Stimulated activated CD4-positive, alpha-beta T cell treated with anti-CD3 and anti-CD28 coated beads, Interleukin-12 subunit alpha, Interleukin-12 subunit beta, amount 100 ng/mL, for 4 hours (primary cell): ENCODE measurements around the gene TRAPPC5.

Experiments
- DNase-seq: peaks from one replicate; pipeline ENCODE4 v3.0.0-alpha.2; 2020

Gene TRAPPC5

DNA sequence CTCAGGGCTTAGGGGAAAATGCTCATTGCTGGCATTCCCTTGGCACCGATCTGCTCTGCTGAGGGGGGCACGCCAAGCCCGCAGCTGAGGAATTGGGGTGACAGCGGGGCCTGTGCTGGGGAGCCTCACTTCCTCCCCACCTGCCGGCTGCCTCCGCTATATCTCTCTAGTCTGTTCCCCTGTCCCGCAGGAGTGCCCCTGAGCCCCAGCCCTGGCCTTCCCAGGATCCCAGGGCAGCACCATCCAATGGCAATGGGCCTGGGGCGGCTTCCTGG, 34.3 kb upstream of the TRAPPC5 start:
- no peak for DNase-seq

DNA sequence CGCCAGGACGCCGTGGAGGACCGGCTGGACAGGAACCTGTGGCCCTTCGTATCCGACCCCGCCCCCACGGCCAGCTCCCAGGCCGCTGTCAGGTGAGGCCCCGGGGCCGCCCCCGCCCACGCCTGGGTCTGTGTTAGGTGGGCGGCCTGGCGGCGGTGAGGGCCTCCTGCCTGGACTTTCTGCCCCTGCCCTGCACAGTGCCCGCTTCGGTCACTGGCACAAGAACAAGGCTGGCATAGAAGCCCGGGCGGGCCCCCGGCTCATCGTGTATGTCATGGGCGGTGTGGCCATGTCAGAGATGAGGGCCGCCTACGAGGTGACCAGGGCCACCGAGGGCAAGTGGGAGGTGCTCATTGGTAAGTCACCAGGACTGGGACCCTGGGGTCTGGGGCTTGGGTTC, 33.5 kb upstream of the TRAPPC5 start:
- DNase-seq: no peak

DNA sequence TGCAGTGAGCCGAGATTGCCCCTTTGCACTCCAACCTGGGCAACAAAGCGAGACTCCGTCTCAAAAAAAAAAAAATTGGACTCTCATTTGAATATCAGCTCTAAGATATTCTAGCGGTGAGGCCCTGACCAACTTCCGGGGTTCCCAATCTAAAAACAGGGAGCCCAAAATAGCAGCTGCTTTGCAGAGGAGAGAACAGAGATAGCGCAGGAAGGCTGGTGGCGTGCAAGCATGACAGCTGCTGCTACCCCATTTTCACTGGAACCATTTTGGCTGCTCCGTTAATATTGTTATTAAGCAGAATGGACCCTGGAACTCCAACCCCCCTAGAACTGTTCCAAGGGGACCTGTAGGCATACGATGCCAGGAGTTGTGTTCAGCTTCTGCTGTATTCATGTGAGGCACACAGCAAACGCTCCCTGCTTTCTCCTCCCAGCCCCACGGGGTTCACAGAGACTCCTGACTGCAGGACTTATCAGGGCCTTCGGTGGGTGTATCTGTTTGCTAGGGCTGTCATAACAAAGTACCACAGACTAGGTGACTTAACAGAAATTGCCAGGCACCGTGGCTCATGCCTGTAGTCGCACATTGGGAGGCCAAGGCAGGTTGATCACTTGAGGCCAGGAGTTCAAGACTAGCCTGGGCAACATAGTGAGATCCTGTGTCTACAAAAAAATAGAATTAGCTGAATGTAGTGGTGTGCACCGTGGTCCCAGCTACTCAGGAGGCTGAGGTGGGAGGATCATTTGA, 32.2 kb upstream of the TRAPPC5 start:
- no peak for DNase-seq

DNA sequence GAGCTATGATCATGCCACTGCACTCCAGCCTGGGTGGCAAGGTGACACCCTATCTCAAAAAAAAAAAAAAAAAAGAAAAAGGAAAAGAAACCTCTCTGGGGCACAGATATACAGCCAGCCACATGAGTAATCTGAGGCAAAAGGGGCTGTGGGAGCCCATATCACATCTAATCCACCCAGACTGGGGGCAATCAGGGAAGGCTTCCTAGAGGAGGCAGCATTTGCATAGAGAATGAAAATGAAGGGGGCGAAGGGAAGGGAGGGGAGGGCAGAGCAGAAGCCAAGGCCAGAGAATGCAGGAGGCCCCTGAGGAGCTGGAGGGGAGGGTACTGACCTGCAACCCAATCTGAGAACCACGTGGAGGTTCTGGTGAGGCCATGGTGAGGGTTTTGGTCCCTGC, 30.5 kb upstream of the TRAPPC5 start:
- DNase-seq: no peak

DNA sequence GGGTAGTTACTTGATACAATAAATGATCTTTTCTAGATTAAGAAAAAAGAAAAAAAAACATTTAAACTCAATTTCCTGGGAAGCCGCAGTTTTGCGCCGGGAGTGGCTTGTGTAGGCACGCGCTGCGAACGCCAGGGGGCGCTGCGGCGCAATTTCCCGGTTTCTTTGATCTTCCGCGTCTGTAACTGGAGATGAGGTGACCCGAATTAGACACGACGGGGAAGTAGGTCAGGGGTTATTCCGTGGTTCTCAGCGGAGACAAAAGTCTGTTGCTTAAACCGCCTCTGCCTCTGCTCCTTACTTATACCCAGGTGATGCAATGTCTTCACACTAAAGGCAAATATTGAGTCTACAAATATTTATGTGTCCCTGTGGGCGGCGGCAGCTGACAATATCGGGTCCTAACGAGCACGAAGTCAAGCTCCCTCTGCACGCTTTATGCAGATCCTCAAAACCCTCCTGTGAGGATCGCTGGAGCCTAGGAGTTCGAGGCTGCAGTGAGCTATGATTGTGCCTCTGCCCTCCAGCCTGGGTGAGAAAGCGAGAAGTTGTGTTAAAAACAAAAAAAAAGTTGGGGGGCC, 28.5 kb upstream of the TRAPPC5 start:
- peak; percentile 83 for DNase-seq

DNA sequence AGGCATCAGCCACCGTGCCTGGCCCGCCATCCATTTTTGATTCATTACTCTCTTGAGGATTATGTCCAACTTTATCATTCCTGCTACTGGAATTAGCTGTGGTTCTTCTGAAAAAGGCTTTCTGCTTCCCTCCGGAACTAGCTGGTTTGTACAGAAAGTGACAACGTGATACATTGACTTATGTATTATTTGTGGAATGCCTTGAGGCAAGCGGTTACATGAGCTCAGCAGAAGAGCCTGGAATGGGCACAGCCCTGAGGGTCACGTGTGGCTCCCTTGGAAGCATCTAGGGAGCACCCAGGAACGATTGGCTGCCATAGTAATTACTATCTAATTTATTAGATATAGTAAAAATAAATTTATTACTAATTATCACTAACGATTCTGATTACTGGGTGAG, 26.2 kb upstream of the TRAPPC5 start:
- DNase-seq: no peak

DNA sequence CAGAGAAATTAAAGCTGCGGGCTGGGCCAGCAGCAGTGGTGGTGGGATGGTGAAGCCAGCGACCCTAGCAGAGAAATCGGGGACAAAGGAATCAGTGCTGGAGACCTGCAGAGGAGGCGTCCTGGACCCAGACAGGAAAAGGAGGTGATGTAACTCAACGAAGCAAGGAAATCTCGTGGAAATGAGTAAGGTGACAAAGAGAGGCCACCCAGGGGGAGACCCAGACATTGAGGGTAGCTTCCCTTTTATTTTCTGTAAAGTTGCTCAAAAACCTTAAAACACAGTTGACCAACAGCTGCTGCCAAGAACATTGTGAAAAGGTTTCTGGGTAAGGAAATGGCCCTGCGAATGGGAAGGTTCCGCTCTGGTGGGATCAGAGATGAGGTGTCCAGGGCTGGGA, 25.1 kb upstream of the TRAPPC5 start:
- no peak for DNase-seq

DNA sequence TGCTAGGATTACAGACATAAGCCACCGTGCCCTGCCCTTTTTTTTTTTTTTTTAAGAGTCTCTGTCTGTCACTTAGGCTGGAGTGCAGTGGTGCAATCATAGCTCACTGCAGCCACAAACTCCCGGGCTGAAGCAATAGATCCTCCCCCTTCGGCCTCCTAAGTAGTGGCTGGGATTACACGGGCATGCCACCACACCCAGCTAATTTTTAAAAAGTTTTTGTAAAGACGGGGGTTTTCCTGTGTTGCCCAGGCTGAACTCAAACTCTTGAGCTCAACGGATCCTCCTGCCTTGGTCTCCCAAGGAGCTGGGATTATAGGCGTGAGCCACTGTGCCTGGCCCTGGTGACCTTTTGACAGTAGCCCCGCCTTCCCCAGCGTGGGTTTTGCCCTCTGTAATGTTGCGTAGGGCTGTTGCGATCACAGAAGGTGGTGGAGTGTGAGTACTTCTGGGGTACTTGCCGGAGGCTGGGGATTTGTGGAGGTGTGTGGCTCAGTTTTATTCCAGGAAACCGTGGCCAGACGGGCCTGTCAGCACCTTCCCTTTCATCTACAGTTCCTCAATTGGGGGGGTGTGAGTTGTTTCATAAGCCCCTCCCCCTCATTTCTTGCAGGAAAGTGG, 23.4 kb upstream of the TRAPPC5 start:
- no peak for DNase-seq

DNA sequence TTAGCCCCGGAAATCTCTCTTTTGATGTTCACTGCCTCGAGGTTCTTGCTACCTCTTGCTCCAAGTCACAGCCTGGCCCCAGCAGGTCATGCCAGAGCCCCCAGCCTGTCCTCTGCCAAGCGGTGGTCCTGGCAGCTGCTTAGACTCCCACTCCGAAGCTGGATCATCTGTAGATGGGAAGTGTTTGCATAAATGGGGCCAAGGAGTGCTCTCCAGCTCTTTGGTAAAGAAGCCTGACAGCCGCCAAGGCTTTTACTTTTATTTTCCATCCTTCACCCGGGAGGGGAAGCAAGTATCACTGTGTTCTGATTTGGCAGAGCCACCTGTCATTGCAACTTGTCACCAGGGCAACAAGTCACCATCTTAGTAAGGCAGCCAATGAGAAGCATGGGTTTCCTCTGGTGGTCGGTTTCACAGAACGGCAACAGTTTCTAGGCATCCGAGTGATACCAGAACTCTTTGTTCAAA, 22.4 kb upstream of the TRAPPC5 start:
- DNase-seq: no peak

DNA sequence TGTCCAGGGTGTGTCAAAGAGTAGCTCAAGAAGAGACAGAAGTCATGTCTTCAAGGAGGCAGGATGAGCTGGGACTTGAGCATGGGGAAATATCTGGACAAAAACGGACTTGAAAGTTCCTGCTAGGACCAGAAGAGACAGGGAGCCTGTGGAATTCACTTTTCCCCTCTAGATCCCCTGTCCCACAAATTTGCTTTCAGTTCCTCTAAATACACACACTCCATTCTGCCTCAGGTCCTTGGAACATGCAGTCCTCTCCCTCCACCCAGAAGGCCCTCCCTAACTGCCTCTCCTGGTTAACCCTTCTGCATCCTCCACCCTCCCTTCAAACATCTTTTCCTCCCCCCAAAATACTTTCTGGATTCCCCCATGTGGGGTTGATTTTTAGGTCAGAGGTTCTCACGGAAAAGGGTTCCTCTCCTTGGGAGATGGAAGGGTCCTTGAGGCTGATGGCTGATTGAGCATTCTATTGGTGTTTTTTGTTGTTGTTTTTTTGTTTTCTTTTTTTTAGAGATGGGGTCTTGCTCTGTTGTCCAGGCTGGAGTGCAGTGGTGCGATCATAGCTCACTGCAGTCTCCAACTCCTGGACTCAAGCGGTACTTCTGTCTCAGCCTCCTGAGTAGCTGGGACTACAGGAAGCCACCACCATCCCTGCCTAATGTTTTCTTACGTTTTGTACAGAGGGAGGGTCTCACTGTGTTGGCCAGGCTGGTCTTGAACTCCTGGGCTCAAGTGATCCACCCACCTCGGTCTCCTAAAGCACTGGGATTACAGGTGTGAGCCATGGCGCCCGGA, 18.7 kb upstream of the TRAPPC5 start:
- DNase-seq: no peak

DNA sequence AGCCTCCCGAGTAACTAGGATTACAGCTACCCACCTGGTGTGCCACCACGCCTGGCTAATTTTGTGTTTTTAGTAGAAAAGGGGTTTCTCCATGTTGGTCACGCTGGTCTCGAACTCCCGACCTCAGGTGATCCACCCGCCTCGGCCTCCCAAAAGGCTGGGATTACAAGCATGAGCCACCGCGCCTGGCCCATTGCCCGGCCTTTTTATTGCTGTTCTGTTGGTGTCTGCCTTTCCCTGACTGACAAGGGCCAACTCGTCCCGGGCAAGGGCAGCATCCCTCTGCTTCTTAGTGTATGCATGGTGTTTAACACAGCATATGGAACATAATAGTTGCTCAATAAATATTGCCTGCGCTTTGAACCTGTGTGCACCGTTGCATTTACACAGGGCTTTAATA, 18.0 kb upstream of the TRAPPC5 start:
- no peak for DNase-seq

DNA sequence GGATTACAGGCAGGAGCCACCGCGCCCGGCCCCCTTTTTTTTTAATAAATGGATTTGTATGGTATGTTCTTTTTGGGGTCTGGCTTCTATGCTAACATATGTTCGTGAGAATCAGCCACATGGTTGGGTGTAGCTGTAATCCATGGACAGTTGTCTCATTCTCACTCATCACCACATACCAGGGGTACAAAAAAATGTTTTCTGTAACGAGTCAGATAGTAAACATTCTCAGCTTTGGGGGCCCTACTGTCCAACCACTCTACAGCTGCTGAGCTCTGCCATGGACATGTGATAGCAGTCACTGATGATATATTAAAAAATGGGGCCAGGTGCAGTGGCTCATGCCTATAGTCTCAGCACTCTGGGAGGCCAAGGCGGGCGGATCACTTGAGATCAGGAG, 16.9 kb upstream of the TRAPPC5 start:
- DNase-seq: no peak

DNA sequence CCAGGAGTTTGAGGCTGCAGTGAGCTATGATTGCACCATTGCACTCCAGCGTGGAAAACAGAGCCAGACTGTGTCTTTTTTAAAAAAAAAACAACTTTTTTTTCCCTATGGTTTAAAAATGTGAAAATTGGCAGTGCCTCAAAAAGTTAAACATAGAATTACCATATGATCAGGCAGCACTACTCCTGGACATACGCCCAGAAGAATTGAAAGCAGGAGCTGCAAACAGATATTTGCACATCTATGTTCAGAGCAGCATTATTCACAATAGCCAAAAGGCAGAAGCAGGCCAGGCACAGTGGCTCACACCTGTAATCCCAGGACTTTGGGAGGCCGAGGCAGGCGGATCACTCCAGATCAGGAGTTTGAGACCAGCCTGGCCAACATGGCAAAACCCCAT, 15.6 kb upstream of the TRAPPC5 start:
- no peak for DNase-seq

DNA sequence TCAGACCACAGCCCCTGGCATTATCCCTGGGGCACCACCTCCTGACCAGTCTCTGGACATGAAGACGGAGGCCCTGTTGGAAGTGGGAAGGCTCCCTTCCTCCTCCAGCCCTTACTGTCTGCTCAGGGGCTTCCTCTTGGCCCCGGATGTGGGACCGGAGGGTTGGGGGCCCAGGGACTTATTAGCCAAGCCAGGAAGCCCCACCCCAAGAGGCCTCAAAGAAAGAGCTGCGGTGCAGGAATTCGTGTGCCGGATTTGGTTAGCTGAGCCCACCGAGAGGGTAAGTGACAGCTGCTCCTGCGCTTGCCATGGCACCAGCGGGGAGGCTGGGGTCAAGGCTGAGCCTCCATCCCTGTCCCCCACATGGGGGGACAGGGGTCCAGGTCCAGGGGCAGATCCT, 11.8 kb upstream of the TRAPPC5 start, which contains the start of gene RETN:
RETN (plus strand) TSS at position 208 of the 400 bp plus-strand sequence. CDS start 278 bp downstream, outside the sequence.
- DNase-seq: no peak

DNA sequence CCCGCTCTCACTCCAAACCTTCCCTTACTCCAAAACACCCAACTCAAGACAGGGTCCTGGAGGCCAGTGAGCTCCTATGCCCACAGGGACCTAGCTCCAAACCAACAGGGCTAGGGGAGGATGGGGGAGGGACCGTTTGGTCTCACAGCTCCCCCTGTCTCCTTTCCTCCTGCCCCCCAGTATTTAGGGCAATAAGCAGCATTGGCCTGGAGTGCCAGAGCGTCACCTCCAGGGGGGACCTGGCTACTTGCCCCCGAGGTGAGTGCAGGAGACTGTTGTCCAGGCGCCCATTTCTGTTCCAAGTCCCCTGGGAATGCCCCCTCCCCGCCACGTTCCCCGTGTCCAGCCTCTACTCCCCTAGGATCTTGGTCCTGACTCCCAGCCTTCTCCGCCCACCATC, 11.0 kb upstream of the TRAPPC5 start:
- DNase-seq: no peak

DNA sequence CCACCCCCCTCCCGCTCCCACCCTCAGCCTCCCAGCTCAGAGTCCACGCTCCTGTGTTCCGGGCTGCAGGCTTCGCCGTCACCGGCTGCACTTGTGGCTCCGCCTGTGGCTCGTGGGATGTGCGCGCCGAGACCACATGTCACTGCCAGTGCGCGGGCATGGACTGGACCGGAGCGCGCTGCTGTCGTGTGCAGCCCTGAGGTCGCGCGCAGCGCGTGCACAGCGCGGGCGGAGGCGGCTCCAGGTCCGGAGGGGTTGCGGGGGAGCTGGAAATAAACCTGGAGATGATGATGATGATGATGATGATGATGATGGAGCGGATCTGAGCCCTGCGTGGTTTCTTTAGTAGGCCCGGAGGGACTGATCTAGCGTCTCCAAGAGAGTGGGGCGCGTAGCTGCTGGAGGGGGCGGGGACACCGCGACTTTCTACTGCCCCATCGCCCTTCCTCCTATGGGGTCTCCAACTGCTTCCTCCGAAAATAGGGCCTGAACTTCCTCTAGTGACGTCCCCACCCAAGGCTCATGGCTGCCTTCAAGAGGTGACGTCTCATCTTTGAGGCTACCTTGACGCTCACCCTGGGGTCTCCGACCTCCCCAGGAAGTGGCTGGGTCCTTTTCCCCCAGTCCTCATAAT, 10.4 kb upstream of the TRAPPC5 start:
- no peak for DNase-seq

DNA sequence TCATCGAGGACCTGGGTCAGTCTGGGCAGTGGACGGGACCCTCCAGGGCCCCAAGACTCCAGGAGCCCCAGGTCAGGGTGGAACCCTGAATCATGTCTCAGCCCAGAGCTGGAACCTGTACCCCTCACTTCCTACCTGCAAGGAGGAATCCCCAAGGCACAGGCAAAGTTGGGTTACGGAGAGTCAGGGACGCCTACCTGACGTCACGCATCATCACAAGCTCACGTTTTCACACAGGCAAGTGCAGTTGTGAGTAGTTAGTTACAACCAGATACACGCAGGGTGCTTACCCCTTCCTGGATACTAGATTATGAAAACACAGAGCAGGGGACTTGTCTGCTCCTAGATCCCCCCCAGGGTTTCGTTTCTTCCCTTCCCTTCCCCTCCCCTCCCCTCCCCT, 9.8 kb upstream of the TRAPPC5 start:
- no peak for DNase-seq

DNA sequence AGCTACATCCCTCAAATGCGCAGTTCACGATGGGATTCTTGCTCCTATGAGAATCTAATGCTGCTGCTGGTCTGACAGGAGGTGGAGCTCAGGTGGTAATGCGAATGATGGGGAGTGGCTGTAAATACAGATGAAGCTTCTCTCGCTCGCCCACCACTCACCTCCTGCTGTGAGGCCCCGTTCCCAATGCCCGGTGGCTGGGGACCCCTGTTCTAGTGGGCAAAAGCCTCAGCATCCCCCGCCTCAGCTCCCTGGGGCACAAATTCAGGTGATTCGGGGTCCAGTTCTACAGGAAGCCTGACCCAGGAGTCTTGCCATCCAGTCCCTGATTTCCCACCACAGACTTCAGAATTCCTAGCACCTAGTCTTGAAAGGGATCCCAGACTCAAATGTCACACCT, 8.1 kb upstream of the TRAPPC5 start:
- no peak for DNase-seq

DNA sequence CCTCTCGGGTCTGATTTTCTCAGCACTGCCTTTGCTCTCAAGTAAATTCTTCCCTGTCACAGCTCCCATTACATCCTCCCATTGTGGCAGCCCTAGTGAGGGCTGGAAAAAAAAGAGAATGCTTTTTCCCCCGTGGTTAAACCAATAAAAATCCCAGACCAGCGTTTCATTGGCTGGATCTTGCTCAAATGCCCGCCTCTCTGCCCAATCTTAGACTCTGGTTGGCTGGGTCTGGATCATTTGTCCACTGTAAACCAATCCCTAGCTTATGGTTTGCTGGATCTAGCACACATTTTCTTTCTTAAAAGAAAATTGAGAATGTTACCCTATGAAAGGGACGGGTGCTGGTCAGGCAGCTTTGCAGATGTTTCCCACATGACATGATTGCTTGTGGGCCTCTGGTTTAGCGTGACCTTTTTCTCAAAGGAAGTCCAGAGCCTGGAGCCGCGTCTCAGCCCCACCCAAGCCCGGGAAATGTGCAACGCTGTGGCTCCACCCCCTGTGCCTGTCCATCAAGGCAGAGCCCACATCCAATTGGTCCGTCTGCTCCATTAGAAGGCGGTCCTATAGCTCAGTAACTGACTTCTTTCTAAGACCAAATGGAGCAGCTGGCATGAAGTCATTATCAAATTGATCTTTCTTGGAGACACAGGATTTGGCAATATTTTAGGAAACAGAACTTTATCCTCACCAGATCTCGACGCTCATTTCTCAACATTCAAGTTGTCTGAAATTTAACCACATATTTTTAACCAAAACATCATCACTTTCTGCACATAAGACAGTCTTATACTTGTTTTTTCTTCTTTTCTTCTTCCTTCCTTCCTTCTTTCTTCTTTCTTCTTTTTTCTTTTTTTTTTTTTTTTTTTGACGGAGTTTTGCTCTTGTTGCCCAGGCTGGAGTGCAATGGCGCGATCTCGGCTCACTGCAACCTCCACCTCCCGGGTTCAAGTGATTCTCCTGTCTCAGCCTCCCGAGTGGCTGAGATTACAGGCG, 6.3 kb upstream of the TRAPPC5 start:
- peak; percentile 30 for DNase-seq

DNA sequence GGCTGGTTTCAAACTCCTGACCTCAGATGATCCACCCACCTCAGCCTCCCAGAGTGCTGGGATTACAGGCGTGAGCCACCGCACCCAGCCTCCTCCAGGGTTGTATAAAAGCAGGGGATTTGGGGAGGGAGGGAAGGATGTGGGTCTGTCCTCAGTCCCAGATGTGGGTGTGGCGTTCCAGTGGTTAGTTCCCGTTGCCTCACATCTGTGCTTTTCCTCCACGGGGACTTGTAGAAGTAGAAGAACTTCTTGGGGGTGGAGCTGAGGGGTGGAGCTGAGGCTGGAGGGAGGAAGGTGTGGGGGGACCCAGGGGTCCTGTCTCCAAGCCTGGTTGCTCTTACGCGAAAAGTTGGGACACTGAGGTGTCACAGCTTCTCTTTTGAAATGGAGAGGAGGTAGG, 4.3 kb upstream of the TRAPPC5 start:
- DNase-seq: no peak

DNA sequence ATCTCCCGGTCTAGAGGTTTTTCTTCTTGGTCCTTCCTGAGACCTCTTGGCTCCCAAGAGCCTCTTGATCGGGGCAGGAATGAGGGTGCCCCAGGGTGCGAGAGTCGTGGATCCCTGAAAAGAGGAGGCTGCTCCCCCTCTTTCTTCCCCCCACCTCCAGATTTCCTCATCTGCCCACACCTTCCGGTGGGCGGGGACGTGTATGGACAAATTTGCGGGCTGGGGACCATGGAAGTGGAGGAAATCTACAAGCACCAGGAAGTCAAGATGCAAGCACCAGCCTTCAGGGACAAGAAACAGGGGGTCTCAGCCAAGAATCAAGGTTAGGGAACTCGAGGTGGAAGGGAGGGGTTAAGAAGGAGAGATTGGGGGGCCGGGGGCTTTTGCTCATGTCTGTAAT, 3.8 kb upstream of the TRAPPC5 start, which contains the start of gene MCEMP1:
MCEMP1 (plus strand) TSS at position 237 of the 400 bp plus-strand sequence; CDS start at position 268, 31 bp downstream.
- no peak for DNase-seq
